Keratinocyte (primary cell): ENCODE results near the gene LOXL4. TPM values are rescaled to one million over a fixed set of nuclear protein-coding genes. Genes with fewer than 3 reads are reported as not detected.

Source experiments
- DNase-seq: peaks from one replicate; pipeline ENCODE4 v3.0.0-alpha.2; 2011; ENCODE audit warnings: low read depth, missing footprints, low spot score
- FAIRE-seq: peaks from 2 replicates; lab custom pipeline; 2011; peaks lifted over from hg19 to GRCh38; lab: Jason Lieb, UNC
- H2AFZ ChIP-seq: 2 replicates; pipeline ENCODE4 v1.6.0; 2012; ENCODE audit warnings: low read length, control low read depth, inconsistent platforms; ENCODE audit not compliant: control insufficient read depth
- H3K27ac ChIP-seq: 2 replicates; pipeline ENCODE4 v1.5.1; 2011; ENCODE audit warnings: low read length; ENCODE audit not compliant: control insufficient read depth, insufficient read depth
- H3K27me3 ChIP-seq: 3 replicates; pipeline ENCODE4 v1.6.0; 2011; ENCODE audit warnings: low read length; ENCODE audit not compliant: control insufficient read depth, insufficient read depth; ENCODE audit errors: extremely low read depth
- H3K36me3 ChIP-seq, 2 experiments: 2 replicates in 1 of 2; 3 replicates in 1 of 2; pipeline ENCODE4 v1.5.1; 2011; ENCODE audit warnings: low read length in 2 of 2, mild to moderate bottlenecking in 1 of 2; ENCODE audit not compliant: control insufficient read depth in 2 of 2, insufficient read depth in 2 of 2; ENCODE audit errors: extremely low read depth in 1 of 2
- H3K4me1 ChIP-seq: 3 replicates; pipeline ENCODE4 v1.5.1; 2011; ENCODE audit warnings: low read length; ENCODE audit not compliant: control insufficient read depth, insufficient read depth; ENCODE audit errors: extremely low read depth
- H3K4me2 ChIP-seq: 3 replicates; pipeline ENCODE4 v1.6.0; 2011; ENCODE audit warnings: low read depth, low read length; ENCODE audit not compliant: control insufficient read depth, insufficient read depth; ENCODE audit errors: extremely low read depth
- H3K4me3 ChIP-seq, 3 experiments: fragments of 200-600 bp in 1 of 3; sonication (generic) in 1 of 3; 2 replicates in 2 of 3; 3 replicates in 1 of 3; pipeline ENCODE4 v1.5.1; 2011 to 2016; ENCODE audit warnings: low read length in 3 of 3, mild to moderate bottlenecking in 3 of 3, control low read depth in 2 of 3, inconsistent platforms in 1 of 3, low read depth in 1 of 3, mixed read lengths in 1 of 3, mixed run types in 1 of 3, moderate library complexity in 1 of 3; ENCODE audit not compliant: control insufficient read depth in 2 of 3, insufficient read depth in 2 of 3; ENCODE audit errors: extremely low read depth in 1 of 3
- H3K79me2 ChIP-seq: 2 replicates; pipeline ENCODE4 v1.6.0; 2012; ENCODE audit warnings: low read length; ENCODE audit not compliant: control insufficient read depth, insufficient read depth
- H3K9ac ChIP-seq: 3 replicates; pipeline ENCODE4 v1.6.0; 2011; ENCODE audit warnings: low read length; ENCODE audit not compliant: control insufficient read depth, insufficient read depth; ENCODE audit errors: extremely low read depth
- H3K9me1 ChIP-seq: 3 replicates; pipeline ENCODE4 v1.6.0; 2011; ENCODE audit warnings: low read length; ENCODE audit not compliant: control insufficient read depth, insufficient read depth; ENCODE audit errors: extremely low read depth
- H3K9me3 ChIP-seq: 2 replicates; pipeline ENCODE4 v1.5.1; 2012; ENCODE audit warnings: low read depth, low read length; ENCODE audit not compliant: control insufficient read depth
- H4K20me1 ChIP-seq: 3 replicates; pipeline ENCODE4 v1.6.0; 2011; ENCODE audit warnings: low read length; ENCODE audit not compliant: control insufficient read depth, insufficient read depth; ENCODE audit errors: extremely low read depth
- EZH2 ChIP-seq: IDR thresholded peaks from one replicate; pipeline ENCODE4 v1.6.1; 2012; ENCODE audit warnings: inconsistent platforms, mild to moderate bottlenecking, low read length, moderate library complexity
- dilution Hi-C: fragments of 300-500 bp; cut with MboI; formaldehyde crosslinking; loops from one replicate; pipeline ENCODE4 v1.7.0; 2020; ENCODE audit warnings: low sequenced_read_pairs; ENCODE audit not compliant: extremely low pct_ligation_motif_present
- polyA plus RNA-seq, 5 experiments: library from polyadenylated mRNA; depleted of rRNA in 3 of 5; stranded (reverse) in 3 of 5; stranded (forward) in 1 of 5; unstranded in 1 of 5; fragments of >200 nt; gene quantifications; 1 replicate in 1 of 5; 2 replicates in 3 of 5; 3 replicates in 1 of 5; pipeline versions ENCODE4 v1.2.1 to v1.2.3, GENCODE V29; 2011 to 2012; ENCODE audit warnings: missing spikeins in 2 of 5, low read depth in 1 of 5, low replicate concordance in 1 of 5
- TF ChIP-seq, protein P1 (sequence below), 3 experiments: IDR thresholded peaks in 1 of 3; conservative IDR thresholded peaks in 1 of 3; optimal IDR thresholded peaks in 1 of 3; 2 replicates in 2 of 3; 3 replicates in 1 of 3; pipeline versions ENCODE3 to v1.5.1; 2011; ENCODE audit warnings: low read length in 3 of 3, mild to moderate bottlenecking in 3 of 3, moderate library complexity in 2 of 3, control low read depth in 1 of 3, inconsistent platforms in 1 of 3; ENCODE audit not compliant: insufficient read depth in 2 of 3; ENCODE audit errors: extremely low read depth in 1 of 3

The LOXL4 gene
- polyA plus RNA-seq, 1 donor (not counting 4 experiments of a cell fraction or from before 2014, with no cell fraction given), result 0.01 TPM

DNA sequence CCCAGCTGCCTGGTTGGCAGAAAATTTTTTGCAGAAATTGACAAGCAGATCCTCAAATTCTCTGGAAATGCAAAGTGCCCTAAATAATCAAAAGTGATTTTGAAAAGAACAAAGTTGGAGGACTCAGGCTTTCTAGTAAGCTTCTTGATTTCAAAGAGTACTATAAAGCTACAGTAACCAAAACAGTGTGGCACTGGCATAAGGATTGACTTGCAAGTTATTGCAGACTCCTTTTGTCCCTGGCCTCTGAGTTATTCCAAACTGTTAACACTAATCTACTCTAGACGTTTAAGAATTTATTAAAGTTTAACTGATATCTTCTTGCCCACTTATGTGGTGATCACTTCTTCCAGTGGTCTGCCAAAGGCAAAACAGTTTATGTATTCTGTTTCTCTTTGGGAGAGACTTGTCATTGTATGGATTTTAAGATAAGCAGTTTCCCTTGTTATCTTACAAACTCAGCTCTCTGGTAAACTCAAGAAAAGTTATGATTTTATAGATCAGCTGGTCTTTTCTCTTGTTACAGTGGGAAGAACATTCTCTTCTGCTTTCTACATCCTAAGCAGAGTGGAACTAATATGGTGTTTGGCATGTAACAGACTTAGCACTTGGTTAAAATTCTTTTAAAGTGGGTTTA is 41.4 kb downstream of the LOXL4 start:
- no peak for TF ChIP-seq EZH2
- TF ChIP-seq, protein P1, sequence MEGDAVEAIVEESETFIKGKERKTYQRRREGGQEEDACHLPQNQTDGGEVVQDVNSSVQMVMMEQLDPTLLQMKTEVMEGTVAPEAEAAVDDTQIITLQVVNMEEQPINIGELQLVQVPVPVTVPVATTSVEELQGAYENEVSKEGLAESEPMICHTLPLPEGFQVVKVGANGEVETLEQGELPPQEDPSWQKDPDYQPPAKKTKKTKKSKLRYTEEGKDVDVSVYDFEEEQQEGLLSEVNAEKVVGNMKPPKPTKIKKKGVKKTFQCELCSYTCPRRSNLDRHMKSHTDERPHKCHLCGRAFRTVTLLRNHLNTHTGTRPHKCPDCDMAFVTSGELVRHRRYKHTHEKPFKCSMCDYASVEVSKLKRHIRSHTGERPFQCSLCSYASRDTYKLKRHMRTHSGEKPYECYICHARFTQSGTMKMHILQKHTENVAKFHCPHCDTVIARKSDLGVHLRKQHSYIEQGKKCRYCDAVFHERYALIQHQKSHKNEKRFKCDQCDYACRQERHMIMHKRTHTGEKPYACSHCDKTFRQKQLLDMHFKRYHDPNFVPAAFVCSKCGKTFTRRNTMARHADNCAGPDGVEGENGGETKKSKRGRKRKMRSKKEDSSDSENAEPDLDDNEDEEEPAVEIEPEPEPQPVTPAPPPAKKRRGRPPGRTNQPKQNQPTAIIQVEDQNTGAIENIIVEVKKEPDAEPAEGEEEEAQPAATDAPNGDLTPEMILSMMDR (optimal IDR thresholded peaks at IDR 0.05 in 1 of 3, IDR thresholded peaks at IDR 0.05 in 1 of 3, conservative IDR thresholded peaks at IDR 0.05 in 1 of 3; ENCODE audit: extremely low read depth in 1 of 3, insufficient read depth in 2 of 3, low read length in 3 of 3), result no peak
- Histone ChIP-seq H3K27me3 (no peaks in the 10 kb centered on the region), H3K36me3 (no peaks in the 10 kb centered on the region), H3K27ac (no peak overlapping the region), H3K4me3 (no peak overlapping the region), H3K9me1 (peaks cover 3% of the 10 kb centered on the region), H2AFZ (no peak overlapping the region), H3K4me1 (no peaks in the 10 kb centered on the region), H4K20me1 (peaks cover 3% of the 10 kb centered on the region), H3K9me3 (no peaks in the 10 kb centered on the region), H3K9ac (no peak overlapping the region), H3K4me2 (no peak overlapping the region), H3K79me2 (peaks cover 15% of the 10 kb centered on the region)
- no peak for FAIRE-seq
- DNase-seq, result no peak
- dilution Hi-C loops, result no loop called here

DNA sequence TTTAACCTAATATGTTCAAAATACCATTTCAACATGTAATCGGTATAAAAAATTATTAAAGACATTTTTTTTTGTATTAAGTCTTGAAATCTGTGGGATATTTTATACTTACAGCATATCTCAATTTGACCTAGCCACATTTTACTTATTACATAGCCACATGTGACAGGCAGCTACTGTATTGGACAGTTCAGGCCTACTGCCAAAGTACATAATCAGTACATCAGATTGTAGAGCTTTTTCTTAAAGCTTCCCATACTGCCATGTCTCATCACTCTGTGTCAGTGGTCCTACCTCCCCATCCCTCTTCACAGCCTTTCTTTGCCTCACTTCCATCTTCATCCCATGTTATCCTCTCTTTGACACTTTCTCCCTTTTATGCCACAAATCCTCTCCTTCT is 43.0 kb downstream of the LOXL4 start:
- Histone ChIP-seq H2AFZ (no peak overlapping the region), H3K36me3 (no peaks in the 10 kb centered on the region), H3K4me1 (no peaks in the 10 kb centered on the region), H3K27ac (no peak overlapping the region), H3K4me2 (no peak overlapping the region), H3K9ac (no peak overlapping the region), H3K79me2 (peaks cover 17% of the 10 kb centered on the region), H3K27me3 (no peaks in the 10 kb centered on the region), H4K20me1 (peaks cover 3% of the 10 kb centered on the region), H3K9me3 (no peaks in the 10 kb centered on the region), H3K4me3 (no peak overlapping the region), H3K9me1 (peaks cover 3% of the 10 kb centered on the region)
- dilution Hi-C loops, result no loop called here
- no peak for FAIRE-seq
- DNase-seq, result no peak
- TF ChIP-seq EZH2, result no peak
- TF ChIP-seq, protein P1 (optimal IDR thresholded peaks at IDR 0.05 in 1 of 3, IDR thresholded peaks at IDR 0.05 in 1 of 3, conservative IDR thresholded peaks at IDR 0.05 in 1 of 3; ENCODE audit: extremely low read depth in 1 of 3, insufficient read depth in 2 of 3, low read length in 3 of 3), result no peak
